OCI-LY7 (cell line): ENCODE results near the gene CLCNKB. TPM values are rescaled to one million over a fixed set of nuclear protein-coding genes. Genes with fewer than 3 reads are reported as not detected.

ENCODE experiments used
- BruUV-seq: library from RNA; stranded (reverse); fragments of 400-500 nt; replicated peaks from 2 replicates; lab custom pipeline; 2021; lab: Mats Ljungman, UMichigan
- CTCF ChIA-PET: fragments of 300-600 bp; sonication (Branson Sonifier 250); formaldehyde crosslinking; loops from one replicate; lab custom pipeline; 2022; ENCODE audit warnings: antibody characterized with exemption; ENCODE audit not compliant: unreplicated experiment; lab: Charles Lee
- POLR2A ChIA-PET: fragments of 300-600 bp; sonication (Branson Sonifier 250); formaldehyde crosslinking; loops from one replicate; lab custom pipeline; 2022; ENCODE audit warnings: antibody characterized with exemption; lab: Charles Lee
- DNase-seq: peaks from one replicate; pipeline ENCODE4 v3.0.0-alpha.2; 2015; ENCODE audit warnings: low spot score
- H2AFZ ChIP-seq: fragments of 200-600 bp; sonication (generic), shearing (Covaris generic); 2 replicates; pipeline ENCODE4 v1.6.1; 2014; ENCODE audit warnings: mild to moderate bottlenecking, antibody characterized with exemption, low read length, moderate library complexity
- H3K27ac ChIP-seq: fragments of 200-600 bp; sonication (generic); 2 replicates; pipeline ENCODE4 v1.5.1; 2014; ENCODE audit warnings: mixed run types, low read depth, mild to moderate bottlenecking, moderate library complexity, low read length, inconsistent platforms; ENCODE audit not compliant: poor library complexity, severe bottlenecking
- H3K36me3 ChIP-seq: fragments of 200-600 bp; sonication (generic); 2 replicates; pipeline ENCODE4 v1.6.1; 2014; ENCODE audit warnings: mild to moderate bottlenecking, antibody characterized with exemption, low read length, moderate library complexity, mixed read lengths; ENCODE audit not compliant: insufficient read depth
- H3K4me1 ChIP-seq: fragments of 200-600 bp; sonication (generic); 2 replicates; pipeline ENCODE4 v1.5.1; 2014; ENCODE audit warnings: mild to moderate bottlenecking, low read length; ENCODE audit not compliant: insufficient read depth, poor library complexity, severe bottlenecking
- H3K4me2 ChIP-seq: fragments of 200-600 bp; sonication (generic); 2 replicates; pipeline ENCODE4 v1.6.1; 2014; ENCODE audit warnings: mild to moderate bottlenecking, low read length
- H3K4me3 ChIP-seq: fragments of 200-600 bp; sonication (generic); 2 replicates; pipeline ENCODE4 v1.5.1; 2014; ENCODE audit warnings: mild to moderate bottlenecking, low read depth, low read length; ENCODE audit not compliant: poor library complexity, severe bottlenecking
- H3K79me2 ChIP-seq: fragments of 200-600 bp; sonication (generic); 2 replicates; pipeline ENCODE4 v1.6.1; 2016; ENCODE audit warnings: low read depth, mild to moderate bottlenecking, low read length, moderate library complexity, mixed read lengths; ENCODE audit not compliant: insufficient read depth
- H3K9me2 ChIP-seq: fragments of 200-600 bp; sonication (generic); 2 replicates; pipeline ENCODE4 v1.6.1; 2016; ENCODE audit warnings: mild to moderate bottlenecking, low read length, mixed read lengths; ENCODE audit not compliant: insufficient read depth
- H3K9me3 ChIP-seq: fragments of 200-600 bp; sonication (generic); 2 replicates; pipeline ENCODE4 v1.6.1; 2014; ENCODE audit warnings: mild to moderate bottlenecking, mixed run types, low read length, mixed read lengths
- H4K20me1 ChIP-seq: fragments of 200-600 bp; sonication (generic); 2 replicates; pipeline ENCODE4 v1.6.1; 2014; ENCODE audit warnings: mild to moderate bottlenecking, antibody characterized with exemption, low read length, moderate library complexity, mixed read lengths; ENCODE audit not compliant: insufficient read depth
- EZH2phosphoT487 ChIP-seq: fragments of 200-600 bp; sonication (generic); IDR thresholded peaks from 2 replicates; pipeline ENCODE4 v1.6.1; 2018; ENCODE audit warnings: low read depth, borderline replicate concordance, mild to moderate bottlenecking, mixed run types, antibody characterized with exemption, low read length, moderate library complexity, mixed read lengths
- intact Hi-C: fragments of 100-400 bp; cut with micrococcal nuclease; formaldehyde crosslinking; loops from one replicate; pipeline ENCODE4 v1.10.0; 2022; ENCODE audit not compliant: unreplicated experiment
- total RNA-seq, 2 experiments: library from RNA; depleted of rRNA in 1 of 2; stranded (reverse); fragments of >200 nt in 1 of 2; shearing (Covaris generic) in 1 of 2; gene quantifications; 2 replicates each; pipeline ENCODE4 v1.2.3, GENCODE V29; 2014 to 2022
- TF ChIP-seq, protein P1 (sequence below): fragments of 200-600 bp; sonication (generic); conservative IDR thresholded peaks from 2 replicates; pipeline ENCODE4 v1.5.1; 2014; ENCODE audit warnings: mild to moderate bottlenecking, antibody characterized with exemption, low read length, moderate library complexity, mixed read lengths

The CLCNKB gene
- total RNA-seq, 2 experiments from 2014 or later = not detected

DNA sequence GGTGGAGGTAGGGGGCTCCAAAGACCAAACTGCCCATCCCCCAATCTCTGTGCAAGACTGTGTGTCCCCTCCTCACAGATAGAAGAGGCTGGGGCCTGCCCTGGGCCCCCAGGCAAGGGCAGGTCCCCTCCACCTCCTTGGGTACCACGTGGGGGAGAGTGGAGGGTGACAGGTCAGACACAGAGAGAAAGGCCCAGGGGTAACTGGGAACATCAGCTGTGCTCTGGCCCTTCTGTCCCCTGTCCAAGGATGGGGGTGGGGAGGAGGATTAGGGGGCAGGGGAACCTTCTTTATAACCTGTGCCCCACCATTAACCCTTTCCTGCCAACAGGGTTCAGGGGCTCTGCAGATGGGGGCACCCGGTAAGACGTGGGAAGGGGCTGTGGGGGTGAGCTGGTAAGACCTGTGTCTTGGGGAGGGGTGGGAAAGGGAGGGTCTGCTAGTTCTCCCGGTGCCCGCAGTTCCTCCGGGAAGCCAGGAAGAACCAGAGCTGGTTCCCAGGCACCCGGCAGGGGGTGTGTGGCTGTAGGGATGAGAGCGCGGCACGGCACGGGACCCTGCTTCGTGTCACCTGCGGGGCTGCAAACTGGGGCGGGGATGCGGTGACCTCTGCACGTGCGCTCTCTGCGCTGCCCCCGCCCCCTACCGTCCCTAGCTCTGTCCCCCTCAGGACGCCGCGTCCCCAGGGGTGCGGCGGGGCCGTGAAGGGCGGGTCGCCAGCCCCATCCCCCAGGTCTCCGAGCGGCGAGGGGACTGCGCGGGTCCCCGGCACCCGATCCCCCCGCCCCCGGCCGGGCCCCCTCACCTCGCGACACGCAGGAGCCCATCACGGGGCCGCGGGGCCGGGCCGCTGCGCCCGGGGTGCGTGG lies 29.3 kb downstream of the CLCNKB start:
- intact Hi-C loops = no loop called here
- Histone ChIP-seq H3K36me3 (no peaks in the 10 kb centered on the region), H3K9me3 (no peaks in the 10 kb centered on the region), H2AFZ (0 out of 2 replicates have a peak overlapping the region, but pooled peaks have one; percentile 50), H3K27ac (no peak overlapping the region), H3K9me2 (no peaks in the 10 kb centered on the region), H3K79me2 (no peaks in the 10 kb centered on the region), H3K4me3 (peak overlapping the region; percentile 63), H3K4me1 (peaks cover 11% of the 10 kb centered on the region), H4K20me1 (no peaks in the 10 kb centered on the region), H3K4me2 (peak overlapping the region; percentile 83)
- ChIA-PET CTCF (no interaction called here), POLR2A (no interaction called here)
- no peak for DNase-seq
- no peak for TF ChIP-seq EZH2phosphoT487
- TF ChIP-seq, protein P1, sequence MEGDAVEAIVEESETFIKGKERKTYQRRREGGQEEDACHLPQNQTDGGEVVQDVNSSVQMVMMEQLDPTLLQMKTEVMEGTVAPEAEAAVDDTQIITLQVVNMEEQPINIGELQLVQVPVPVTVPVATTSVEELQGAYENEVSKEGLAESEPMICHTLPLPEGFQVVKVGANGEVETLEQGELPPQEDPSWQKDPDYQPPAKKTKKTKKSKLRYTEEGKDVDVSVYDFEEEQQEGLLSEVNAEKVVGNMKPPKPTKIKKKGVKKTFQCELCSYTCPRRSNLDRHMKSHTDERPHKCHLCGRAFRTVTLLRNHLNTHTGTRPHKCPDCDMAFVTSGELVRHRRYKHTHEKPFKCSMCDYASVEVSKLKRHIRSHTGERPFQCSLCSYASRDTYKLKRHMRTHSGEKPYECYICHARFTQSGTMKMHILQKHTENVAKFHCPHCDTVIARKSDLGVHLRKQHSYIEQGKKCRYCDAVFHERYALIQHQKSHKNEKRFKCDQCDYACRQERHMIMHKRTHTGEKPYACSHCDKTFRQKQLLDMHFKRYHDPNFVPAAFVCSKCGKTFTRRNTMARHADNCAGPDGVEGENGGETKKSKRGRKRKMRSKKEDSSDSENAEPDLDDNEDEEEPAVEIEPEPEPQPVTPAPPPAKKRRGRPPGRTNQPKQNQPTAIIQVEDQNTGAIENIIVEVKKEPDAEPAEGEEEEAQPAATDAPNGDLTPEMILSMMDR = 0 out of 2 replicates have a peak, but pooled peaks have one; percentile 11
- no TSS peak for BruUV-seq

DNA sequence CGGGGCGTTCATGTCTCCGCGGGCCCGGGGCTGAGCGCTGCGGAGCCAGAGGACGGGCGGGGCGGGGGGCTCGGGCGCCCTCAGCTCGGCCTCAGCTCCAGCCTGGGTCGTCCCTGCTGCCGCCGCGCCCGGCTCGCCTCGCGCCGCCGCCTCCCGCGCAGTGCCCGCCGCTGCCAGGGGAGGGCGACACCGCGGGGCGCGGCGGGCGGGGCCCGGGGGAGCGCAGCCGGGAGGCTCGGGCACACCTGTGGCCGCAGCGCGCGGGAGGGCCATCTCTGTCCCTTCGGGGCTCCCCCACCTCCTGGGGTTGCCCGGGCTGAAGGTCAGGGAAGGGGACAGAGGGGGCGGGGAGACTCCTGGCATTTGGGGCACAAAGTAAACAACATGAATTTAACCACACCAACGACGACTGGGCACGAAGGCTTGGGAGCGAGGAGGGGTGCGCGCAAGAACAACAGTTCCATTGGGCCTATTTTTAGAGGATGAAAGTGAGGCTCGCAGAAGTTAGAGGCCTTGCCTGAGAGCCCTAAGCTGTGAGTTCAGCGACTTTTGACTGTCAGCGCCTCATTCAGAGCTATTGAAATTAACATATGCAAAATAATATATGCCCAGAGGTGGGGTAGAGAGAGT lies 30.0 kb downstream of the CLCNKB start, which contains the start of gene FAM131C:
FAM131C (minus strand) TSS at position 162 of the 630 bp plus-strand sequence. CDS start 209 bp downstream, outside the sequence.
- ChIA-PET CTCF (interaction anchor here (1.0 kb wide), 1 partner anchor 18 kb away, joined by 3 read pairs; no protein-coding TSS in a partner anchor), POLR2A (interaction anchor here (0.6 kb wide), 1 partner anchor 1481 kb away, joined by 4 read pairs; no protein-coding TSS in a partner anchor)
- TF ChIP-seq EZH2phosphoT487 = no peak
- TF ChIP-seq, protein P1 = peak; percentile 57; the same call in 1 of the 2 replicates
- DNase-seq = peak; percentile 51
- peaks cover 11% of the 10 kb centered on the region for H3K4me1 ChIP-seq
- H4K20me1 ChIP-seq = no peaks in the 10 kb centered on the region
- H3K9me2 ChIP-seq = no peaks in the 10 kb centered on the region
- peak within 1 kb of the TSS; percentile 65; the same call in 1 of the 2 replicates for H2AFZ ChIP-seq
- no TSS peak for BruUV-seq
- no peaks in the 10 kb centered on the region for H3K36me3 ChIP-seq
- H3K4me3 ChIP-seq = peak within 1 kb of the TSS; percentile 63
- peak within 1 kb of the TSS; percentile 83 for H3K4me2 ChIP-seq
- H3K27ac ChIP-seq = no peak within 1 kb of the TSS
- intact Hi-C loops = no loop called here
- no peaks in the 10 kb centered on the region for H3K9me3 ChIP-seq
- no peaks in the 10 kb centered on the region for H3K79me2 ChIP-seq
